ENCODE measurements around the gene GHR.

DNA sequence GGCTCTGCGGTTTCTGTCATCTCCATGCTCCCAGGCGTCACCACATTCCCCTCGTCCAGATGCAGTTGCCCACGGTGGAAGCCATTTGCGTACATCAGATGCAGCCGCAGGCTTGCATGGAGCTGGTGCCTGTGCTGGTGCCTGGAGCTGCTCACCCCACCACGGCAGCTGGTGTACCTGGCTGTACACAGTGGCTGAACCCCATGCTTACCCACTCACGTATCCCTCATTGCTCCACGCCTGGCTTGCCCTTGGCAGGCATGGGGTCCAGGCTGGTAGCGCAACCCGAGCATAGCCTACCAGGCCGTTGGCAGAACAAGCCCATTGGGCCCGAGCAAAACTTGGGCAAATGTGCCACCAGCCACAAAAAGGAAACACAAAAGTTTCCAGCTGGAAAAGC lies 159.5 kb downstream of the GHR start:
- TF ChIP-seq, protein P1, sequence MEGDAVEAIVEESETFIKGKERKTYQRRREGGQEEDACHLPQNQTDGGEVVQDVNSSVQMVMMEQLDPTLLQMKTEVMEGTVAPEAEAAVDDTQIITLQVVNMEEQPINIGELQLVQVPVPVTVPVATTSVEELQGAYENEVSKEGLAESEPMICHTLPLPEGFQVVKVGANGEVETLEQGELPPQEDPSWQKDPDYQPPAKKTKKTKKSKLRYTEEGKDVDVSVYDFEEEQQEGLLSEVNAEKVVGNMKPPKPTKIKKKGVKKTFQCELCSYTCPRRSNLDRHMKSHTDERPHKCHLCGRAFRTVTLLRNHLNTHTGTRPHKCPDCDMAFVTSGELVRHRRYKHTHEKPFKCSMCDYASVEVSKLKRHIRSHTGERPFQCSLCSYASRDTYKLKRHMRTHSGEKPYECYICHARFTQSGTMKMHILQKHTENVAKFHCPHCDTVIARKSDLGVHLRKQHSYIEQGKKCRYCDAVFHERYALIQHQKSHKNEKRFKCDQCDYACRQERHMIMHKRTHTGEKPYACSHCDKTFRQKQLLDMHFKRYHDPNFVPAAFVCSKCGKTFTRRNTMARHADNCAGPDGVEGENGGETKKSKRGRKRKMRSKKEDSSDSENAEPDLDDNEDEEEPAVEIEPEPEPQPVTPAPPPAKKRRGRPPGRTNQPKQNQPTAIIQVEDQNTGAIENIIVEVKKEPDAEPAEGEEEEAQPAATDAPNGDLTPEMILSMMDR (IDR thresholded peaks at IDR 0.05), result no peak
- no peak for TF ChIP-seq POLR2A (IDR thresholded peaks at IDR 0.05)
